ENCODE data around the gene TSEN54.

- TF ChIP-seq EZH2 (IDR thresholded peaks at IDR 0.05) (no peak), POLR2AphosphoS5 (IDR thresholded peaks at IDR 0.05; ENCODE audit: borderline replicate concordance, low read depth, low read length) (no peak), FOXP2 (optimal IDR thresholded peaks at IDR 0.05; ENCODE audit: control extremely low read depth, extremely low read length, insufficient read depth) (no peak)
Measured at GRCh38 chr17:75565066-75565465, 48.7 kb downstream of the TSEN54 start.

Measured in SK-N-MC (cell line).